Prostate gland (tissue), 2 donors: ENCODE measurements around the gene FTCDNL1.

Experiments
- CTCF ChIP-seq, 4 experiments: fragments of 200-600 bp in 2 of 4; fragments of 450-650 bp in 2 of 4; sonication (generic) in 2 of 4; IDR thresholded peaks; 1 replicate in 3 of 4; 2 replicates in 1 of 4; pipeline ENCODE4 v1.5.1; 2016 to 2019; ENCODE audit warnings: antibody characterized with exemption in 4 of 4, mild to moderate bottlenecking in 2 of 4, moderate library complexity in 2 of 4
- POLR2A ChIP-seq: fragments of 450-650 bp; IDR thresholded peaks from one replicate; pipeline ENCODE4 v1.6.1; 2016; ENCODE audit warnings: antibody characterized with exemption, mild to moderate bottlenecking
- POLR2AphosphoS5 ChIP-seq: sonication (generic); formaldehyde crosslinking; IDR thresholded peaks from one replicate; pipeline ENCODE4 v1.6.1; 2017; ENCODE audit warnings: antibody characterized with exemption

GRCh38 chr2:199749571-199749970 lies 101.4 kb downstream of the FTCDNL1 start:
- TF ChIP-seq POLR2AphosphoS5 (no peak), CTCF (IDR thresholded peaks at IDR 0.05) (no peak), POLR2A (no peak)
